Upper lobe of right lung (tissue), 1 donor: ENCODE data around the gene CDON. TPM values are rescaled to one million over a fixed set of nuclear protein-coding genes. Genes with fewer than 3 reads are reported as not detected.

Experiments used
- ATAC-seq: fragments of 200-7000 bp; cut with Tn5 transposase; one replicate; pipeline ENCODE4 v1.9.1; 2020; ENCODE audit warnings: mild to moderate bottlenecking, moderate library complexity
- DNase-seq: peaks from one replicate; pipeline ENCODE4 v3.0.0-alpha.2; 2020
- H3K27ac ChIP-seq: fragments of 200-600 bp; one replicate; pipeline ENCODE4 v1.8.0; 2022
- H3K27me3 ChIP-seq: fragments of 200-600 bp; one replicate; pipeline ENCODE4 v1.8.0; 2022; ENCODE audit warnings: mild to moderate bottlenecking
- H3K36me3 ChIP-seq: fragments of 200-600 bp; one replicate; pipeline ENCODE4 v1.8.0; 2022
- H3K4me1 ChIP-seq: fragments of 200-600 bp; one replicate; pipeline ENCODE4 v1.8.0; 2022
- H3K4me3 ChIP-seq: fragments of 200-600 bp; one replicate; pipeline ENCODE4 v1.8.0; 2022; ENCODE audit warnings: mild to moderate bottlenecking
- H3K9me3 ChIP-seq: fragments of 200-600 bp; one replicate; pipeline ENCODE4 v1.8.0; 2022
- intact Hi-C: fragments of 100-400 bp; cut with DNase I; formaldehyde crosslinking; loops from one replicate; pipeline ENCODE4 v1.11.0; 2022
- total RNA-seq: library from RNA; stranded (reverse); fragmentation: NEBNext Ultra II Directional; extraction: Animal tissue kit (Norgen Biotek cat#: 25700); gene quantifications from one replicate; pipeline ENCODE4 v1.2.1, GENCODE V29; 2021
- TF ChIP-seq, protein P1 (sequence below): fragments of 200-600 bp; IDR thresholded peaks from one replicate; pipeline ENCODE4 v1.8.0; 2022; ENCODE audit warnings: antibody characterized with exemption
- donor health status: DM: no; HTN: yes; CAD: no; lungs with severe emphysema.

CDON gene
- total RNA-seq, 1 donor from 2014 or later, result 13.3 TPM

DNA sequence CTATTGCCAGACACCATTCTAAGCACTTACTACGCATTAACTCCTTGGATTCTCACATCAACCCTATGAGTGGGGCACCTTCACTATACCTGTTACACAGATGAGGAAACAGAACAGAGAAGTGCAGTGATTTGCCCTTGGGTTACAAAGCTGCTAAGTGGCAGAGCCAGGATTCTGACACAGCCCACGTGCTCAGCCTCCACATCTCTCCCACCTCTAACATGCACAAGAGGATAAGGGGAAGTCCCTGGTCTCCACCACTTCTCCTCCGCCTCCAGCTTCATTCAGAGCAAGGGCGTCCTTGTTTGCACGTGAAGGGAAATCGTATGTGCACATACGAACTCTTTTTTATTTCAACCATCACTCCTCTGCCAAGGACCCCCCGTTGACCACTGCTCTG is 53.7 kb downstream of the CDON start:
- no peak overlapping the region for H3K27ac ChIP-seq
- TF ChIP-seq, protein P1, sequence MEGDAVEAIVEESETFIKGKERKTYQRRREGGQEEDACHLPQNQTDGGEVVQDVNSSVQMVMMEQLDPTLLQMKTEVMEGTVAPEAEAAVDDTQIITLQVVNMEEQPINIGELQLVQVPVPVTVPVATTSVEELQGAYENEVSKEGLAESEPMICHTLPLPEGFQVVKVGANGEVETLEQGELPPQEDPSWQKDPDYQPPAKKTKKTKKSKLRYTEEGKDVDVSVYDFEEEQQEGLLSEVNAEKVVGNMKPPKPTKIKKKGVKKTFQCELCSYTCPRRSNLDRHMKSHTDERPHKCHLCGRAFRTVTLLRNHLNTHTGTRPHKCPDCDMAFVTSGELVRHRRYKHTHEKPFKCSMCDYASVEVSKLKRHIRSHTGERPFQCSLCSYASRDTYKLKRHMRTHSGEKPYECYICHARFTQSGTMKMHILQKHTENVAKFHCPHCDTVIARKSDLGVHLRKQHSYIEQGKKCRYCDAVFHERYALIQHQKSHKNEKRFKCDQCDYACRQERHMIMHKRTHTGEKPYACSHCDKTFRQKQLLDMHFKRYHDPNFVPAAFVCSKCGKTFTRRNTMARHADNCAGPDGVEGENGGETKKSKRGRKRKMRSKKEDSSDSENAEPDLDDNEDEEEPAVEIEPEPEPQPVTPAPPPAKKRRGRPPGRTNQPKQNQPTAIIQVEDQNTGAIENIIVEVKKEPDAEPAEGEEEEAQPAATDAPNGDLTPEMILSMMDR, result no peak
- H3K4me1 ChIP-seq, result no peaks in the 10 kb centered on the region
- intact Hi-C loops, result no loop called here
- no peaks in the 10 kb centered on the region for H3K9me3 ChIP-seq
- H3K36me3 ChIP-seq, result no peaks in the 10 kb centered on the region
- DNase-seq (no peak), ATAC-seq (no peak)
- H3K27me3 ChIP-seq, result no peaks in the 10 kb centered on the region
- H3K4me3 ChIP-seq, result no peak overlapping the region

DNA sequence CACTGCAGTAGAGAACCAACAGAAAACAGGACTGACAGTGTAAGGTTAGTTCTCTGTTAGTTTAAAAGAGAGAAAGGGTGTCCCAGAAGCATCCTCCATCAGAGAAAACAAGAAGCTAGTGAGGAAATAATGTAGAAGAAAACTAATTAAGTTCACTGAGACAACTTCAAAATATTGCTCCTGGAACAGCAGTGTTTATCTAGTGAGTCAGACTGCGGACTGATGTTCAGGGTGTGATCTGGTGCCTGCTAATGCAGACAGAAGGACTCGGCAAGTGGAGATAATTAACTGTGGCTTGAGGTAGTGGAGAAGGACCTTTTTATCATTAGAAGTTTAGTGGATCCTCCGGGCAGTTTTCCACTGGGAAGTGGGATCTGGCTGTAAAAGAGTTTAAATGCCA is 55.4 kb downstream of the CDON start:
- no peak overlapping the region for H3K4me3 ChIP-seq
- H3K27ac ChIP-seq, result no peak overlapping the region
- ATAC-seq (no peak), DNase-seq (no peak)
- no peaks in the 10 kb centered on the region for H3K27me3 ChIP-seq
- H3K9me3 ChIP-seq, result no peaks in the 10 kb centered on the region
- H3K4me1 ChIP-seq, result no peaks in the 10 kb centered on the region
- no peaks in the 10 kb centered on the region for H3K36me3 ChIP-seq
- intact Hi-C loops, result no loop called here
- TF ChIP-seq, protein P1, result no peak

DNA sequence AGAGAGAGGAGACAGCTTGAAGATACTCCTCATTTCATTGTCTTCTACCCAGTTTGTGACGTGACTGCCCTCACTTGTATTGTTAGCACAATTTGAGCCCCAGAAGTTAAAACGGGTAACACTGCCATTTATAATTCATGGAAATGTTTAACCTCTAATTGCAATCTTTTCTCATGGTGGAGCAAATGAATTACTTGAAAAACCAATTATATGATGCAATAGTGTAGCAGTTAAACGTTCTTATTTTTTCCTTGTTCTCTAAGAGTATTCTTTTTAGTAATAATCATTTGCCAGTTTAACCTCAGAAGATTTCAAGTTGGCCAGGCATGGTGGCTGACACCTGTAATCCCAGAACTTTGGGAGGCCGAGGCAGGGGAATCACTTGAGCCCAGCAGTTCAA is 56.6 kb downstream of the CDON start:
- no peak overlapping the region for H3K4me3 ChIP-seq
- ATAC-seq, result no peak
- no peak overlapping the region for H3K27ac ChIP-seq
- H3K27me3 ChIP-seq, result no peaks in the 10 kb centered on the region
- H3K4me1 ChIP-seq, result no peaks in the 10 kb centered on the region
- intact Hi-C loops, result no loop called here
- DNase-seq, result no peak
- no peaks in the 10 kb centered on the region for H3K36me3 ChIP-seq
- TF ChIP-seq, protein P1, result no peak
- no peaks in the 10 kb centered on the region for H3K9me3 ChIP-seq

DNA sequence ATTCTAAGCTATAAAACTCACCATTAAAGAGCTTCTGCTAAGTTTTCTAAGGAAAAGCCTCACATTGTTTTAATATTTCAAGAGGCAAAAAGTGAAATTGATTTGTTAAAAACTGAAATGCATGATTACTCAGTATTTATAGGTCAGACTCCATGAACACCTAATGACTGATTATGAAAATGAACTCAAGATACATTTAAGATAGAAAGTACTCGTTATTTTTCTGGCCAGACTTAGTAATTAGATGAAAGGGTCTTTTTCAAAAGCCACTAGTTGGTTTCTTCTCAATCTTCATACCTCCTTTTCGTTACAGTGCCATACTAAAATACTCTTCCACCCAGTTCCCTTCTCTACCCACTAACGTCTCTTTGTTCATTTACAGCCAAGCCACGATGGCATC is 60.5 kb downstream of the CDON start:
- no peaks in the 10 kb centered on the region for H3K9me3 ChIP-seq
- no peaks in the 10 kb centered on the region for H3K36me3 ChIP-seq
- no peaks in the 10 kb centered on the region for H3K27me3 ChIP-seq
- no peaks in the 10 kb centered on the region for H3K4me1 ChIP-seq
- no peak overlapping the region for H3K4me3 ChIP-seq
- DNase-seq (no peak), ATAC-seq (no peak)
- TF ChIP-seq, protein P1, result no peak
- no peak overlapping the region for H3K27ac ChIP-seq
- intact Hi-C loops, result no loop called here

DNA sequence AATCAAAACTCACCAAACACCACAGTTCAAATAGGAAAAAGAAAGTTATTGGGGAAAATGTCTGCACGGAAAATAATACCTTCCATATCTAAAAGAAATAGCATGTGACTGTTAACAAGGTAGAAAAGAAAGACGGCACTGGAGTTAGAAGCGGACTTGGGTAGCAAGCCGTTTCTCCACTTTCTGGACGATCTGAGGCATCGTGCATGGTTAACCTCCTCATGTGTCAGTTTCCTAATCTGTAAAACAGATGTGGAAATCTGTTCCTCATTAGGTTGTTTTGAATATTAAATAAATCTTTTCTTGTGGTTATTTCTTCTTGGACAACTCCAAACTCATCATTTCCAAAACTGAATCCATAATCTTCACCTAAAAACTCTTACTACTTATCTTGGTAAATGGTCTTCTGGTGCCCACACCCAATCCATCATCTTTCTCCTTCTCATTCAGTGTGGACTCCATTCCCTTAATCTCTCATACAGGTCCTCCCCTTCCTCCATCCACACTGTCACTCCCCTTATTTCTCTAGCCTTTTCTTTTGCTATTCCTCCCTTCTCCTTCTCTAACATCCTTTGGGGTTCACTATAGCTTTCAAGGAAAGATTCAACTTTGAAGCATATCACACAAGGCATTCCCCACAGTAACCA is 63.3 kb downstream of the CDON start:
- ATAC-seq (no peak), DNase-seq (no peak)
- Histone ChIP-seq H3K4me3 (no peak overlapping the region), H3K9me3 (no peaks in the 10 kb centered on the region), H3K27me3 (no peaks in the 10 kb centered on the region), H3K27ac (no peak overlapping the region), H3K4me1 (no peaks in the 10 kb centered on the region), H3K36me3 (no peaks in the 10 kb centered on the region)
- intact Hi-C loops, result no loop called here
- TF ChIP-seq, protein P1, result no peak

DNA sequence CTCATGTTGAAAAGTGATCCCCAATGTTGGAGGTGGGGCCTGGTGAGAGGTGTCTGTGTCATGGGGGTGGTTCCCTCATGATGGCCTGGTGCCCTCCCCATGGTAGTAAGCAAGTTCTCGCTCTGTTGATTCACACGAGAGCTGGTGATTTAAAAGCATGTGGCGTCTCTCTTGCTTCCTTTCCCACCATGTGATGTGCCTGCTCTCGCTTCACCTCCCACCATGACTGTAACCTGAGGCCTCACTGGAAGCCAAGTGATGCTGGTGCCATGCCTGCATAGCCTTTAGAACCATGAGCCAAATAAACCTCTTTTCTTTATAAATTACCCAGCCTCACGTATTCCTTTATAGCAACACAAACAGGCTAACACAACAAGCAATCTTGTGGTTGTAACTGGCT is 64.4 kb downstream of the CDON start:
- no peak overlapping the region for H3K4me3 ChIP-seq
- H3K9me3 ChIP-seq, result no peaks in the 10 kb centered on the region
- H3K27me3 ChIP-seq, result no peaks in the 10 kb centered on the region
- H3K27ac ChIP-seq, result no peak overlapping the region
- intact Hi-C loops, result no loop called here
- no peaks in the 10 kb centered on the region for H3K4me1 ChIP-seq
- no peaks in the 10 kb centered on the region for H3K36me3 ChIP-seq
- no peak for DNase-seq
- no peak for ATAC-seq
- TF ChIP-seq, protein P1, result no peak
